Endothelial cell of umbilical vein (primary cell): ENCODE data around the gene CD48. TPM values are rescaled to one million over a fixed set of nuclear protein-coding genes. Genes with fewer than 3 reads are reported as not detected.

Experiments used
- BruUV-seq: library from RNA; stranded (reverse); fragments of 400-500 nt; replicated peaks from 2 replicates; lab custom pipeline; 2021; lab: Mats Ljungman, UMichigan
- CTCF ChIA-PET: fragments of 300-600, 350-600 bp; sonication (Branson Sonifier 250); formaldehyde crosslinking; loops from one replicate; lab custom pipeline; 2021; ENCODE audit warnings: antibody characterized with exemption, inconsistent platforms; lab: Charles Lee
- POLR2A ChIA-PET: fragments of 300-600, 350-600 bp; sonication (Branson Sonifier 250); formaldehyde crosslinking; loops from one replicate; lab custom pipeline; 2021; ENCODE audit warnings: antibody characterized with exemption, inconsistent platforms; lab: Charles Lee
- DNase-seq: peaks from one replicate; pipeline ENCODE4 v3.0.0-alpha.2; 2011; ENCODE audit warnings: low read depth, low spot score
- FAIRE-seq: peaks from 2 replicates; lab custom pipeline; 2011; peaks lifted over from hg19 to GRCh38; lab: Jason Lieb, UNC
- H2AFZ ChIP-seq: 2 replicates; pipeline ENCODE4 v1.6.0; 2012; ENCODE audit warnings: low read depth, low read length, control low read depth, inconsistent platforms
- H3K27ac ChIP-seq: 2 replicates; pipeline ENCODE4 v1.5.1; 2011; ENCODE audit warnings: low read depth, mild to moderate bottlenecking, control low read depth, low read length, moderate library complexity; ENCODE audit not compliant: insufficient read depth
- H3K27me3 ChIP-seq, 2 experiments: 2 replicates each; pipeline versions ENCODE4 v1.6.0 to v1.6.1; 2011; ENCODE audit warnings: low read length in 2 of 2, mixed read lengths in 1 of 2; ENCODE audit not compliant: control insufficient read depth in 2 of 2, insufficient read depth in 2 of 2
- H3K36me3 ChIP-seq, 2 experiments: 2 replicates in 1 of 2; 3 replicates in 1 of 2; pipeline ENCODE4 v1.5.1; 2011; ENCODE audit warnings: low read length in 2 of 2, mild to moderate bottlenecking in 1 of 2, moderate library complexity in 1 of 2; ENCODE audit not compliant: control insufficient read depth in 2 of 2, insufficient read depth in 2 of 2; ENCODE audit errors: extremely low read depth in 1 of 2
- H3K4me1 ChIP-seq: 3 replicates; pipeline ENCODE4 v1.5.1; 2011; ENCODE audit warnings: mild to moderate bottlenecking, low read length; ENCODE audit not compliant: control insufficient read depth, insufficient read depth; ENCODE audit errors: extremely low read depth
- H3K4me2 ChIP-seq: 2 replicates; pipeline ENCODE4 v1.6.1; 2011; ENCODE audit warnings: low read length, control low read depth, mixed read lengths; ENCODE audit not compliant: insufficient read depth
- H3K4me3 ChIP-seq, 3 experiments: fragments of 200-600 bp in 1 of 3; sonication (generic), shearing (Covaris generic) in 1 of 3; replicated peaks in 1 of 3; 2 replicates each; pipeline ENCODE4 v1.5.1; 2011 to 2016; ENCODE audit warnings: control low read depth in 3 of 3, low read length in 3 of 3, mild to moderate bottlenecking in 2 of 3, inconsistent platforms in 1 of 3, low read depth in 1 of 3, moderate library complexity in 1 of 3; ENCODE audit not compliant: insufficient read depth in 1 of 3
- H3K79me2 ChIP-seq: 2 replicates; pipeline ENCODE4 v1.6.0; 2012; ENCODE audit warnings: low read length, inconsistent platforms; ENCODE audit not compliant: control insufficient read depth, insufficient read depth
- H3K9ac ChIP-seq: replicated peaks from 2 replicates; pipeline ENCODE3; 2011; ENCODE audit warnings: low read length, control low read depth; ENCODE audit not compliant: insufficient read depth; ENCODE audit errors: extremely low read depth
- H3K9me1 ChIP-seq: replicated peaks from 3 replicates; pipeline ENCODE4 v1.6.0; 2011; ENCODE audit warnings: mild to moderate bottlenecking, low read length; ENCODE audit not compliant: control insufficient read depth, insufficient read depth; ENCODE audit errors: extremely low read depth
- H3K9me3 ChIP-seq: replicated peaks from 2 replicates; pipeline ENCODE4 v1.5.1; 2012; ENCODE audit warnings: low read length, inconsistent platforms; ENCODE audit not compliant: control insufficient read depth, insufficient read depth
- H4K20me1 ChIP-seq: replicated peaks from 2 replicates; pipeline ENCODE3; 2011; ENCODE audit warnings: mild to moderate bottlenecking, low read length; ENCODE audit not compliant: control insufficient read depth, insufficient read depth; ENCODE audit errors: extremely low read depth
- GATA2 ChIP-seq: IDR thresholded peaks from 2 replicates; pipeline ENCODE4 v1.7.0; 2011; ENCODE audit warnings: low read depth, mild to moderate bottlenecking, moderate library complexity, mixed read lengths, low read length; ENCODE audit not compliant: insufficient read length, insufficient read depth
- MYC ChIP-seq: IDR thresholded peaks from one replicate; pipeline ENCODE4 v1.6.1; 2011; ENCODE audit warnings: mild to moderate bottlenecking, low read depth, low read length
- POLR2AphosphoS5 ChIP-seq: IDR thresholded peaks from 2 replicates; pipeline ENCODE4 v1.6.1; 2012; ENCODE audit warnings: low read depth, mild to moderate bottlenecking, control low read depth, low read length, moderate library complexity; ENCODE audit not compliant: insufficient read depth
- dilution Hi-C: fragments of 300-500 bp; cut with MboI; formaldehyde crosslinking; loops from one replicate; pipeline ENCODE4 v1.15.0; 2019; ENCODE audit warnings: low sequenced_read_pairs; ENCODE audit not compliant: extremely low pct_ligation_motif_present
- intact Hi-C: fragments of 100-400 bp; cut with micrococcal nuclease; formaldehyde crosslinking; loops from one replicate; pipeline ENCODE4 v1.10.0; 2022
- polyA plus RNA-seq, 4 experiments: library from polyadenylated mRNA; depleted of rRNA in 3 of 4; stranded (reverse) in 3 of 4; unstranded in 1 of 4; fragments of >200 nt; gene quantifications; 2 replicates each; pipeline versions ENCODE4 v1.2.1 to v1.2.3, GENCODE V29; 2011 to 2012; ENCODE audit warnings: missing spikeins in 1 of 4
- total RNA-seq: library from RNA; stranded (reverse); gene quantifications from 2 replicates; pipeline ENCODE4 v1.2.3, GENCODE V29; 2021
- TF ChIP-seq, protein P1 (sequence below), 2 donors: IDR thresholded peaks; 1 replicate in 1 of 2; 2 replicates in 1 of 2; pipeline ENCODE4 v1.5.1; 2011; ENCODE audit warnings: low read length in 2 of 2, mild to moderate bottlenecking in 2 of 2, moderate library complexity in 2 of 2, control low read depth in 1 of 2, inconsistent platforms in 1 of 2, low read depth in 1 of 2; ENCODE audit not compliant: insufficient read depth in 1 of 2; ENCODE audit errors: extremely low read depth in 1 of 2
- TF ChIP-seq, protein P2 (sequence below): IDR thresholded peaks from 2 replicates; pipeline ENCODE4 v1.6.1; 2011; ENCODE audit not compliant: insufficient read depth, insufficient read length

The CD48 gene
- total and polyA plus RNA-seq, 2 donors (not counting 3 experiments of a cell fraction or from before 2014, with no cell fraction given) = not detected

DNA sequence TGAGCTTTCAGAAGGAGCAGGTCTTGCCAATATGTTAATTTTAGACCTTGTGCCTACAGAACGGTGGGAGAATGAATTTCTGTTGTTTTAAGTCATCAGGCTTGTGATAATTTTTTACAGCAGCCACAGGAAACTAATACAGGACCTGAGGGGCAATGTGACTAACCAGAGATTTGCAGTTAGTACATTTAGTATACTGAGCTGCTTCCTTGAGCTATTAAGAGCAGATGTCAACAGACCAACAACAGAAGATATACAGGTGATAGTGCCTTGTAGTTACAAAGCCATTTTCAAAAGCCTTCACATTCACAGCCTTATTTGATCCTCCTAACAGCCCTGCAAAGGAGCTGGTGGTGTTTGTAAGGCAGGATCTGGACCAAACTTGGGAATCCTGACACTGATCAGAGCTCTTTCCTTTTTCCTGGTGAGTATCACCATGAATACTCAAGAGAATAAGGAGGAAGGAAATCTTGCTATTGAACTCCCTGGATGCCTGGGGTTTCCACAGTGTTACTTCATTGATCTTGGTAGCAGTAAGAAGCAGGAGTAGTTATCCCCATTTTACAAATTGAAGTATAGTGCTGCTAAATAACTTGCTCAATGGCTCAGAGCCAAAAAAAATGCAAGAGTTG, 60.1 kb downstream of the CD48 start:
- no peak overlapping the region for H3K4me2 ChIP-seq
- BruUV-seq = no TSS peak
- no peak overlapping the region for H3K27ac ChIP-seq
- no peaks in the 10 kb centered on the region for H3K36me3 ChIP-seq
- no peak for FAIRE-seq
- no peaks in the 10 kb centered on the region for H3K9me1 ChIP-seq
- H3K9ac ChIP-seq = no peak overlapping the region
- H4K20me1 ChIP-seq = no peaks in the 10 kb centered on the region
- ChIA-PET CTCF (interaction anchor here (1.1 kb wide), 1 partner anchor 44 kb away, joined by 4 read pairs; no protein-coding TSS in a partner anchor), POLR2A (no interaction called here)
- H3K79me2 ChIP-seq = no peaks in the 10 kb centered on the region
- no peak for DNase-seq
- dilution Hi-C loops (no loop called here), intact Hi-C loops (no loop called here)
- H3K27me3 ChIP-seq = peaks cover 0 to 2% of the 10 kb centered on the region in 2 experiments
- no peak overlapping the region for H3K4me3 ChIP-seq
- no peak overlapping the region for H2AFZ ChIP-seq
- TF ChIP-seq MYC = no peak
- TF ChIP-seq, protein P1, sequence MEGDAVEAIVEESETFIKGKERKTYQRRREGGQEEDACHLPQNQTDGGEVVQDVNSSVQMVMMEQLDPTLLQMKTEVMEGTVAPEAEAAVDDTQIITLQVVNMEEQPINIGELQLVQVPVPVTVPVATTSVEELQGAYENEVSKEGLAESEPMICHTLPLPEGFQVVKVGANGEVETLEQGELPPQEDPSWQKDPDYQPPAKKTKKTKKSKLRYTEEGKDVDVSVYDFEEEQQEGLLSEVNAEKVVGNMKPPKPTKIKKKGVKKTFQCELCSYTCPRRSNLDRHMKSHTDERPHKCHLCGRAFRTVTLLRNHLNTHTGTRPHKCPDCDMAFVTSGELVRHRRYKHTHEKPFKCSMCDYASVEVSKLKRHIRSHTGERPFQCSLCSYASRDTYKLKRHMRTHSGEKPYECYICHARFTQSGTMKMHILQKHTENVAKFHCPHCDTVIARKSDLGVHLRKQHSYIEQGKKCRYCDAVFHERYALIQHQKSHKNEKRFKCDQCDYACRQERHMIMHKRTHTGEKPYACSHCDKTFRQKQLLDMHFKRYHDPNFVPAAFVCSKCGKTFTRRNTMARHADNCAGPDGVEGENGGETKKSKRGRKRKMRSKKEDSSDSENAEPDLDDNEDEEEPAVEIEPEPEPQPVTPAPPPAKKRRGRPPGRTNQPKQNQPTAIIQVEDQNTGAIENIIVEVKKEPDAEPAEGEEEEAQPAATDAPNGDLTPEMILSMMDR (IDR thresholded peaks at IDR 0.05; ENCODE audit: extremely low read depth in 1 of 2, insufficient read depth in 1 of 2, low read depth in 1 of 2, low read length in 2 of 2) = no peak
- no peak for TF ChIP-seq GATA2
- TF ChIP-seq POLR2AphosphoS5 = no peak
- TF ChIP-seq, protein P2, sequence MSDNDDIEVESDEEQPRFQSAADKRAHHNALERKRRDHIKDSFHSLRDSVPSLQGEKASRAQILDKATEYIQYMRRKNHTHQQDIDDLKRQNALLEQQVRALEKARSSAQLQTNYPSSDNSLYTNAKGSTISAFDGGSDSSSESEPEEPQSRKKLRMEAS = no peak
- H3K4me1 ChIP-seq = no peaks in the 10 kb centered on the region
- no peaks in the 10 kb centered on the region for H3K9me3 ChIP-seq
